Measurements from ENCODE around the gene PPP1R27.

The PPP1R27 gene

GRCh38 chr17:81867170-81867990, 32.5 kb upstream of the PPP1R27 start:
- DNase-seq (ENCODE audit: low read depth) = peak; percentile 62
- no peak for TF ChIP-seq CTCF (IDR thresholded peaks at IDR 0.05; ENCODE audit: low read length, missing control alignments)
- H3K4me3 ChIP-seq (replicated peaks; ENCODE audit: low read depth, low read length) = no peak overlapping the region

- H3K4me3 ChIP-seq (replicated peaks; ENCODE audit: low read depth, low read length) = no peak overlapping the region
- DNase-seq (ENCODE audit: low read depth) = peak; percentile 29
- TF ChIP-seq CTCF (IDR thresholded peaks at IDR 0.05; ENCODE audit: low read length, missing control alignments) = no peak
Measured at GRCh38 chr17:81866440-81867169, 31.8 kb upstream of the PPP1R27 start.

- no peak for TF ChIP-seq CTCF (IDR thresholded peaks at IDR 0.05; ENCODE audit: low read length, missing control alignments)
- peak; percentile 36 for DNase-seq (ENCODE audit: low read depth)
- no peak overlapping the region for H3K4me3 ChIP-seq (replicated peaks; ENCODE audit: low read depth, low read length)
Measured at GRCh38 chr17:81865733-81866439, 31.0 kb upstream of the PPP1R27 start.

GRCh38 chr17:81865358-81865732, 30.5 kb upstream of the PPP1R27 start:
- DNase-seq (ENCODE audit: low read depth) = no peak
- no peak for TF ChIP-seq CTCF (IDR thresholded peaks at IDR 0.05; ENCODE audit: low read length, missing control alignments)
- H3K4me3 ChIP-seq (replicated peaks; ENCODE audit: low read depth, low read length) = no peak overlapping the region

GRCh38 chr17:81863833-81864768, 29.3 kb upstream of the PPP1R27 start:
- TF ChIP-seq CTCF (IDR thresholded peaks at IDR 0.05; ENCODE audit: low read length, missing control alignments) = no peak
- H3K4me3 ChIP-seq (replicated peaks; ENCODE audit: low read depth, low read length) = no peak overlapping the region
- DNase-seq (ENCODE audit: low read depth) = no peak

- no peak overlapping the region for H3K4me3 ChIP-seq (replicated peaks; ENCODE audit: low read depth, low read length)
- DNase-seq (ENCODE audit: low read depth) = peak; percentile 33
- no peak for TF ChIP-seq CTCF (IDR thresholded peaks at IDR 0.05; ENCODE audit: low read length, missing control alignments)
Measured at GRCh38 chr17:81863123-81863675, 28.3 kb upstream of the PPP1R27 start.
